Gastroesophageal sphincter (tissue), 3 donors: ENCODE measurements around the gene MPP2.

Source experiments
- CTCF ChIP-seq, 4 experiments: fragments of 200-600 bp in 2 of 4; fragments of 450-650 bp in 2 of 4; sonication (generic) in 1 of 4; IDR thresholded peaks; one replicate each; pipeline ENCODE4 v1.5.1; 2017 to 2019; ENCODE audit warnings: antibody characterized with exemption in 4 of 4, mild to moderate bottlenecking in 2 of 4, moderate library complexity in 2 of 4
- EP300 ChIP-seq: sonication (generic); formaldehyde crosslinking; IDR thresholded peaks from one replicate; pipeline ENCODE4 v1.6.1; 2017; ENCODE audit warnings: antibody characterized with exemption, mild to moderate bottlenecking
- POLR2AphosphoS5 ChIP-seq: sonication (generic); formaldehyde crosslinking; IDR thresholded peaks from one replicate; pipeline ENCODE4 v1.6.1; 2017; ENCODE audit warnings: antibody characterized with exemption

DNA sequence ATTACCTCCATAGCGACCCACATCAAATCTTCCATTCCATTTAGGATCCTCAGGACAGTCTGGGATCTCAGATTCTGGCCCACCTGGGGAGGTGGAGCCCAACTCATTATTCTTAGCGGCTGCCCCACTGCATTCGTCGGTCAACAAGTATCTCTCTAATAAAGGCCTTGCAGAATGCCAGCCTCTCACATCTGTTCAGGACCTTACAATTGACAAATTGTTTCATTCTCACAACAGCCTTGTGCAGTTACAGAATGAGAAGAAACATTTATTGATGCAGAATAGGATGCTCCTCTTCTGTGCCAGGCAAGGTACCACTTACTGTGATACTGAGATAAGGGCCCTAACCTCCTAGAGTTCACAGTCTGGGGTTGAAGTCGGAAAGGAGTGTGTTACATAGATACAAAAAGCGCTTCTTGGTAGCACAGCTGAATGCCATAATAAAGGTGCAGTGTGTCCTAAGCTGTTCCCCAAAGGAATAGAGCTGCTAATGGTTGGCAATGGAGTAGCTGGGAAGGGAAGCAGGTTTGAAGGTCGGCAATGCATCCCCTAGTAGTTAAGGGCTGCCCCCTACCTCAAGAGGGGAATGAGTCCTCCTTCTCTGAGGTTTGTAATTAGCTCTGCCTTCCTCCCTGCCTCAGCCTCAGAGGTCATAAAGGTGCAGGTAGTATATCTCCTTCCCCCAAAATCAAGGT lies 2.3 kb upstream of the MPP2 start:
- no peak for TF ChIP-seq POLR2AphosphoS5
- TF ChIP-seq CTCF (IDR thresholded peaks at IDR 0.05): no peak
- no peak for TF ChIP-seq EP300
